WTC11 (cell line): ENCODE measurements around the gene RIC8B.

Source experiments
- CTCF ChIP-seq: fragments of 200-600 bp; IDR thresholded peaks from 2 replicates; pipeline ENCODE4 v1.8.0; 2022; ENCODE audit warnings: antibody characterized with exemption
- E2F4 ChIP-seq: sonication (generic); formaldehyde crosslinking; IDR thresholded peaks from 2 replicates; pipeline ENCODE4 v1.8.1; 2022; ENCODE audit warnings: low read depth, mild to moderate bottlenecking, moderate library complexity, missing genetic modification reagents, borderline replicate concordance
- JUN ChIP-seq: sonication (generic); formaldehyde crosslinking; IDR thresholded peaks from 2 replicates; pipeline ENCODE4 v1.8.0; 2023; ENCODE audit warnings: mild to moderate bottlenecking, missing genetic modification reagents
- MAX ChIP-seq: sonication (generic); formaldehyde crosslinking; IDR thresholded peaks from 2 replicates; pipeline ENCODE4 v1.8.0; 2022; ENCODE audit warnings: mild to moderate bottlenecking, missing genetic modification reagents
- NR2C2 ChIP-seq: sonication (generic); formaldehyde crosslinking; IDR thresholded peaks from 2 replicates; pipeline ENCODE4 v1.8.0; 2022; ENCODE audit warnings: mild to moderate bottlenecking, missing genetic modification reagents
- TEAD4 ChIP-seq: sonication (generic); formaldehyde crosslinking; IDR thresholded peaks from 2 replicates; pipeline ENCODE4 v1.8.0; 2022; ENCODE audit warnings: mild to moderate bottlenecking, missing genetic modification reagents

- TF ChIP-seq CTCF (no peak), E2F4 (CRISPR knock-in tag) (no peak), TEAD4 (CRISPR knock-in tag) (no peak), JUN (no peak), NR2C2 (no peak), MAX (no peak)
Observed at GRCh38 chr12:106926657-106927056, 152.2 kb downstream of the RIC8B start.
